Endodermal cell (in vitro differentiated cells): ENCODE results near the gene S100A14. TPM values are rescaled to one million over a fixed set of nuclear protein-coding genes. Genes with fewer than 3 reads are reported as not detected.

Experiments used
- DNase-seq: peaks from one replicate; pipeline ENCODE4 v3.0.0-alpha.2; 2017
- H3K27ac ChIP-seq: 2 replicates; pipeline ENCODE4 v1.5.1; 2013; ENCODE audit warnings: mild to moderate bottlenecking, low read depth, low read length, moderate library complexity
- H3K27me3 ChIP-seq: 2 replicates; pipeline ENCODE4 v1.6.1; 2013; ENCODE audit warnings: mild to moderate bottlenecking, low read length, moderate library complexity; ENCODE audit not compliant: insufficient read depth, control insufficient read depth, poor library complexity, severe bottlenecking
- H3K36me3 ChIP-seq: 2 replicates; pipeline ENCODE4 v1.7.0; 2013; ENCODE audit warnings: mild to moderate bottlenecking, low read length, moderate library complexity; ENCODE audit not compliant: control insufficient read depth, insufficient read depth
- H3K4me1 ChIP-seq: one replicate; pipeline ENCODE4 v1.7.0; 2013; ENCODE audit warnings: low read length; ENCODE audit not compliant: control insufficient read depth, insufficient read depth
- H3K4me3 ChIP-seq: 2 replicates; pipeline ENCODE4 v1.5.1; 2013; ENCODE audit warnings: mild to moderate bottlenecking, low read length, moderate library complexity
- H3K9ac ChIP-seq: 2 replicates; pipeline ENCODE4 v1.6.1; 2013; ENCODE audit warnings: mild to moderate bottlenecking, low read length, moderate library complexity; ENCODE audit not compliant: poor library complexity, severe bottlenecking; ENCODE audit errors: extremely low read depth
- H3K9me3 ChIP-seq: 2 replicates; pipeline ENCODE4 v1.6.1; 2013; ENCODE audit warnings: mild to moderate bottlenecking, low read length, moderate library complexity; ENCODE audit not compliant: control insufficient read depth
- H3K27ac Mint-ChIP-seq: 2 replicates; pipeline ENCODE4 v1.8.0; 2020; ENCODE audit warnings: mixed read lengths
- H3K27me3 Mint-ChIP-seq: 2 replicates; pipeline ENCODE4 v1.8.0; 2021; ENCODE audit warnings: mild to moderate bottlenecking, mixed read lengths; ENCODE audit not compliant: insufficient read depth
- H3K36me3 Mint-ChIP-seq: 2 replicates; pipeline ENCODE4 v1.8.0; 2020; ENCODE audit warnings: low read depth, mixed read lengths
- H3K4me1 Mint-ChIP-seq: 2 replicates; pipeline ENCODE4 v1.8.0; 2020; ENCODE audit warnings: mixed read lengths
- H3K4me3 Mint-ChIP-seq: 2 replicates; pipeline ENCODE4 v1.8.0; 2020; ENCODE audit warnings: mild to moderate bottlenecking, moderate library complexity, mixed read lengths
- H3K9me3 Mint-ChIP-seq: 2 replicates; pipeline ENCODE4 v1.8.0; 2020; ENCODE audit warnings: mild to moderate bottlenecking, mixed read lengths
- WGBS, 2 experiments: methylation state at CpG; one replicate each; pipeline versions ENCODE4 v1.1.5 to v1.1.7; 2013; ENCODE audit warnings: missing lambda C conversion rate in 2 of 2, mixed read lengths in 1 of 2; ENCODE audit not compliant: insufficient coverage in 1 of 2, insufficient read length in 1 of 2; 5-methylcytosine and 5-hydroxymethylcytosine counted together
- total RNA-seq, 2 donors: library from RNA; stranded (reverse); fragmentation: NEBNext Ultra II Directional in 1 of 2; extraction: Animal tissue kit (Norgen Biotek cat#: 25700) in 1 of 2; gene quantifications; 2 replicates in 1 of 2; 3 replicates in 1 of 2; pipeline ENCODE4 v1.2.1, GENCODE V29; 2021
- TF ChIP-seq, protein P1 (sequence below): fragments of 200-600 bp; sonication (generic); conservative IDR thresholded peaks from 2 replicates; pipeline ENCODE4 v1.5.0; 2021; ENCODE audit warnings: antibody characterized with exemption, mild to moderate bottlenecking

S100A14 gene
- total RNA-seq, 2 donors from 2014 or later, result 53.8 to 119 TPM

DNA sequence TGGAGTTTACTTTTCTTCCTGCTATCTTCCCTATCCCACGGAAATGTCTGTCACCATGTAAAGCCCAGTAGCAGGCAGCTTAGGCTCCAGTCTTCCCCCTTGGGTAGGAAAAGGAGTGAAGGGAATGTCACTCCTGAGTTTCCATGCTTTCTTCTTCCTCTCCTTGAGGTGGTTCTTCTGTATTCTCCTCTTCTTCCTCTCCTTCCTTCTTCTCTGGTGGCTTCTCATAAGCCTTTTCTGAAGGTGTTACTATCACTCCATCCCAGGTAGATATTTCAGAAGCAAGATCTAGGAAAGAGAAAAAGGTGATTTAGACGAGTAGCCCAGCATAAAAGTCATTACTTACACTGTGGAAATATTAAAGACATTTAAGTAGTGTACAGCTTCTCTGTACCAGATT lies 46.1 kb upstream of the S100A14 start:
- peaks cover 61% of the 10 kb centered on the region for H3K36me3 Mint-ChIP-seq

DNA sequence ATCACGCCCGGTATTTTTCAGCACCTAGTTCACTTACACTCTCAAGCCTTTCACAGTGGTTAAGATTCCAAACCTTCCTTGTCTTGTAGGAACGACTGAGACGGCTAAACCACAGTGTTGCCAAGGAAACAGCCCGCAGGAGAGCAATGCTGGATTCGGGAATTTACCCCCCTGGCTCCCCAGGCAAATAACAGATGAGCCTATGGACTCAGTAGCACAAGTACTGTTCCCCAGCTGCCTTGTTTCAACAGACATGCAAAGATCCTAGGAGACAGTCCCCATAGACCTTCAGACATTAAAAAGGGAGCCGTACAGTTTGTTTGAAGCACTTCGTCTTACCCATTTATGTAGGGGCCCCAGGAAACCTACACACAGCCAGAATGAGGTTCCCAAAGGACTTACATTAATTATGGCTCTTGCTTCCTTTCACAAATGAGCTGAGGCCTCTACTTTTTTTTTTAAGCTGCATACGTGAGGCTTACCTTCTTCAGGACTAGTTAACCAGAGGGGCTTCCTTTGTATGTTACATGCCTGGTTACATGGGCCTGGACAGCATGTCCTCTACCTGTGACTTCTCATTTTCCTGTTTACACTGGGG lies 45.1 kb upstream of the S100A14 start:
- H3K27ac ChIP-seq, result peak overlapping the region; percentile 47
- peaks cover 5% of the 10 kb centered on the region for H3K4me1 ChIP-seq
- peaks cover 50% of the 10 kb centered on the region for H3K36me3 Mint-ChIP-seq
- no peak overlapping the region for H3K4me3 ChIP-seq
- peak overlapping the region; percentile 75 for H3K27ac Mint-ChIP-seq
- H3K9me3 Mint-ChIP-seq, result no peaks in the 10 kb centered on the region
- peaks cover 12% of the 10 kb centered on the region for H3K4me1 Mint-ChIP-seq
- TF ChIP-seq, protein P1, sequence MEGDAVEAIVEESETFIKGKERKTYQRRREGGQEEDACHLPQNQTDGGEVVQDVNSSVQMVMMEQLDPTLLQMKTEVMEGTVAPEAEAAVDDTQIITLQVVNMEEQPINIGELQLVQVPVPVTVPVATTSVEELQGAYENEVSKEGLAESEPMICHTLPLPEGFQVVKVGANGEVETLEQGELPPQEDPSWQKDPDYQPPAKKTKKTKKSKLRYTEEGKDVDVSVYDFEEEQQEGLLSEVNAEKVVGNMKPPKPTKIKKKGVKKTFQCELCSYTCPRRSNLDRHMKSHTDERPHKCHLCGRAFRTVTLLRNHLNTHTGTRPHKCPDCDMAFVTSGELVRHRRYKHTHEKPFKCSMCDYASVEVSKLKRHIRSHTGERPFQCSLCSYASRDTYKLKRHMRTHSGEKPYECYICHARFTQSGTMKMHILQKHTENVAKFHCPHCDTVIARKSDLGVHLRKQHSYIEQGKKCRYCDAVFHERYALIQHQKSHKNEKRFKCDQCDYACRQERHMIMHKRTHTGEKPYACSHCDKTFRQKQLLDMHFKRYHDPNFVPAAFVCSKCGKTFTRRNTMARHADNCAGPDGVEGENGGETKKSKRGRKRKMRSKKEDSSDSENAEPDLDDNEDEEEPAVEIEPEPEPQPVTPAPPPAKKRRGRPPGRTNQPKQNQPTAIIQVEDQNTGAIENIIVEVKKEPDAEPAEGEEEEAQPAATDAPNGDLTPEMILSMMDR, result no peak
- 81 to 95% methylated on average over 4 to 9 of the region's 9 CpGs for whole genome bisulfite sequencing, 2 experiments
- H3K36me3 ChIP-seq, result peaks cover 54% of the 10 kb centered on the region
- H3K4me3 Mint-ChIP-seq, result no peak overlapping the region
- DNase-seq, result no peak
- no peaks in the 10 kb centered on the region for H3K9me3 ChIP-seq
- no peak overlapping the region for H3K9ac ChIP-seq
- no peaks in the 10 kb centered on the region for H3K27me3 Mint-ChIP-seq
- H3K27me3 ChIP-seq, result no peaks in the 10 kb centered on the region

More for the DNA sequence above, 46.1 kb upstream of the S100A14 start:
- no peak for DNase-seq
- peaks cover 12% of the 10 kb centered on the region for H3K4me1 Mint-ChIP-seq
- Histone ChIP-seq H3K9ac (no peak overlapping the region), H3K4me3 (no peak overlapping the region), H3K36me3 (peaks cover 65% of the 10 kb centered on the region), H3K9me3 (no peaks in the 10 kb centered on the region), H3K27me3 (no peaks in the 10 kb centered on the region), H3K4me1 (peaks cover 5% of the 10 kb centered on the region), H3K27ac (no peak overlapping the region)
- TF ChIP-seq, protein P1, result no peak
- no peaks in the 10 kb centered on the region for H3K9me3 Mint-ChIP-seq
- no peaks in the 10 kb centered on the region for H3K27me3 Mint-ChIP-seq
- H3K27ac Mint-ChIP-seq, result peak overlapping the region; percentile 74
- H3K4me3 Mint-ChIP-seq, result no peak overlapping the region
- 80 to 93% methylated on average over 1 to 2 of the region's 2 CpGs for WGBS, 2 experiments

DNA sequence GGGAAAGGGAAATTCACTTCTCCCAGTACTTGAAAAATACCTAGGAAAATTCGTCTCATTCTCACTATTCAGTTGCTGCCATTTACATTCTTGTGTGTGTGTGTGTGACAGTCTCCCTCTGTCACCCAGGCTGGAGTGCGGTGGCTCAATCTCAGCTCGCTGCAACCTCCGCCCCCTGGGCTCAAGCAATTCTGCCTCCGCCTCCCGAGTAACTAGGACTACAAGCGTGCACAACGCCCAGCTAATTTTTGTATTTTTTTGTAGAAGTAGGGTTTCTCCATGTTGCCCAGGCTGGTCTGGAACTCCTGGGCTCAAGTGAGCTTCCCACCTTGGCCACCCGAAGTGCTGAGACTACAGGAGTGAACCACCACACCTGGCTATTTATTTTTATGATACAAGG lies 43.5 kb upstream of the S100A14 start:
- WGBS, 2 experiments, result 81 to 100% methylated on average over 1 to 8 of the region's 9 CpGs
- no peaks in the 10 kb centered on the region for H3K27me3 Mint-ChIP-seq

More for the DNA sequence above, 43.5 kb upstream of the S100A14 start:
- TF ChIP-seq, protein P1, result no peak
- Histone ChIP-seq H3K27me3 (no peaks in the 10 kb centered on the region), H3K4me3 (peak overlapping the region; percentile 85), H3K4me1 (peaks cover 5% of the 10 kb centered on the region), H3K9ac (peak overlapping the region; percentile 30), H3K27ac (no peak overlapping the region), H3K9me3 (no peaks in the 10 kb centered on the region), H3K36me3 (peaks cover 39% of the 10 kb centered on the region)
- peak overlapping the region; percentile 88 for H3K4me3 Mint-ChIP-seq
- H3K4me1 Mint-ChIP-seq, result peaks cover 17% of the 10 kb centered on the region
- H3K9me3 Mint-ChIP-seq, result no peaks in the 10 kb centered on the region
- peak overlapping the region; percentile 82 for H3K27ac Mint-ChIP-seq
- no peak for DNase-seq
- peaks cover 36% of the 10 kb centered on the region for H3K36me3 Mint-ChIP-seq
